Measurements from ENCODE around the gene KCNIP3.

The KCNIP3 gene

GRCh38 chr2:95296880-95297487 is at the start of gene KCNIP3:
TSS of gene KCNIP3 (plus strand) at chr2:95297347. CDS start at chr2:95297439, 92 bp downstream.
- Histone ChIP-seq H3K27ac (ENCODE audit: low read length) (no peak within 1 kb of the TSS), H3K4me3 (ENCODE audit: low read length in 2 of 2) (peak within 1 kb of the TSS in 1 of 2 donors; percentile 29), H3K27me3 (ENCODE audit: control insufficient read depth in 1 of 2, insufficient read depth in 2 of 2, low read length in 2 of 2) (peaks cover 3 to 12% of the 10 kb centered on the region in 2 donors), H3K4me1 (ENCODE audit: control insufficient read depth, insufficient read depth, low read length) (peaks cover 2% of the 10 kb centered on the region), H3K9me3 (ENCODE audit: control insufficient read depth in 2 of 2, low read length in 2 of 2) (peaks cover 0 to 3% of the 10 kb centered on the region in 2 donors), H3K9ac (ENCODE audit: low read length in 2 of 2) (no peak within 1 kb of the TSS), H3K36me3 (ENCODE audit: control insufficient read depth in 2 of 2, insufficient read depth in 2 of 2, low read length in 2 of 2) (no peaks in the 10 kb centered on the region)

GRCh38 chr2:95258271-95258670 is 38.9 kb upstream of the KCNIP3 start:
- Histone ChIP-seq H3K27me3 (ENCODE audit: control insufficient read depth in 1 of 2, insufficient read depth in 2 of 2, low read length in 2 of 2) (no peaks in the 10 kb centered on the region), H3K27ac (ENCODE audit: low read length) (no peak overlapping the region), H3K9ac (ENCODE audit: low read length in 2 of 2) (no peak overlapping the region), H3K9me3 (ENCODE audit: control insufficient read depth in 2 of 2, low read length in 2 of 2) (peaks cover 0 to 5% of the 10 kb centered on the region in 2 donors), H3K36me3 (ENCODE audit: control insufficient read depth in 2 of 2, insufficient read depth in 2 of 2, low read length in 2 of 2) (no peaks in the 10 kb centered on the region), H3K4me1 (ENCODE audit: control insufficient read depth, insufficient read depth, low read length) (no peaks in the 10 kb centered on the region), H3K4me3 (ENCODE audit: low read length in 2 of 2) (no peak overlapping the region)

GRCh38 chr2:95260028-95261023 is 36.8 kb upstream of the KCNIP3 start:
- Histone ChIP-seq H3K36me3 (ENCODE audit: control insufficient read depth in 2 of 2, insufficient read depth in 2 of 2, low read length in 2 of 2) (no peaks in the 10 kb centered on the region), H3K4me3 (ENCODE audit: low read length in 2 of 2) (no peak overlapping the region), H3K9ac (ENCODE audit: low read length in 2 of 2) (no peak overlapping the region), H3K4me1 (ENCODE audit: control insufficient read depth, insufficient read depth, low read length) (no peaks in the 10 kb centered on the region), H3K27me3 (ENCODE audit: control insufficient read depth in 1 of 2, insufficient read depth in 2 of 2, low read length in 2 of 2) (no peaks in the 10 kb centered on the region), H3K27ac (ENCODE audit: low read length) (no peak overlapping the region), H3K9me3 (ENCODE audit: control insufficient read depth in 2 of 2, low read length in 2 of 2) (peaks cover 0 to 5% of the 10 kb centered on the region in 2 donors)

DNA sequence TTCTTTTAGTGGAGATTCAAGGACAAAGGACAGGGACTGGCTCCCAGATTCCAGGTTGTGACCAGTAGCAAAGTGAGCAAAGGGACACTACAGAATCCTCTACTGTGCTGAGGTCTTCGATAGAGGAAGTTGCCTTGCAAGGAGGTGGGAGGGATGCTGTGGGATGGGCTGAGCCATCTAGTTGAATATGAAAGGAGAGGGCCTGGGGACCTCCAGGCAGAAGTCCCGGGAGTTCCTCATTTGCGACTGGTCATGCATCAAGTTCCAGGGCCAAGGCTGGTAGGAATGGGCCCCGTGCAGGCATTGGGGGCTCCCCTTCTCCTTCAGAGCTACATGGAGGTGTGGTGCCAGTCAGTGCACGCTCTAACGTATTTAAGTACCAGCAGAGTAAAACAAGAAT is 35.5 kb upstream of the KCNIP3 start:
- Histone ChIP-seq H3K27me3 (ENCODE audit: control insufficient read depth in 1 of 2, insufficient read depth in 2 of 2, low read length in 2 of 2) (no peaks in the 10 kb centered on the region), H3K27ac (ENCODE audit: low read length) (no peak overlapping the region), H3K9me3 (ENCODE audit: control insufficient read depth in 2 of 2, low read length in 2 of 2) (peaks cover 0 to 5% of the 10 kb centered on the region in 2 donors), H3K4me3 (ENCODE audit: low read length in 2 of 2) (no peak overlapping the region), H3K36me3 (ENCODE audit: control insufficient read depth in 2 of 2, insufficient read depth in 2 of 2, low read length in 2 of 2) (no peaks in the 10 kb centered on the region), H3K9ac (ENCODE audit: low read length in 2 of 2) (no peak overlapping the region), H3K4me1 (ENCODE audit: control insufficient read depth, insufficient read depth, low read length) (no peaks in the 10 kb centered on the region)

DNA sequence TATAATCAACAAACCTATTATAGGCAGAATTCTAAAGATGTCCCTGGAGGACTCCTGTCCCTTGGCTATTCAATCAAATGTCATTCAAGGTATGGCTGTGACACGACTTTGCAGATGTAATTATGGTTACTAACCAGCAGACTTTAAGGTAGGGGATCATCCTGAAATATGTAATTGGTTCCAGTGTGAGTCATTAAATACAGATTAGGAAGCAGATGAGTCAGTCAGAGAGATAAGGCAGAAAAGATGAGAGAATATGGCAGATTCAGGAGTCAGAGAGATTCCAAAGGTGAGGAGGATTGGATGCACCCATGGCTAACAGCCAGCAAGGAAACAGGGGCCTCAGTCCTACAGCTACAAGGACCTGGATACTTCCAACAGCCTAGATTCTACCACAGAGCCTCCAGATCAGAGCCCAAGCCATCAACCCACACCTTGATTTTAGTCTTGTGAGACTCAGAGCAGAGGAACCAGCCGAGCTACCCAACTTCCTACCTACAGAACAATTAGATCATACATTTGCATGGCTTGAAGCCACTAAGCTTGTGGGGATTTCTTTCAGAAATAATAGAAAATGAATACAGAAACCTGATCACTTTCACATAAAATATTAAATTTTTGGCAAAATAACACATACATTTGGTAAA is 34.1 kb upstream of the KCNIP3 start:
- no peaks in the 10 kb centered on the region for H3K36me3 ChIP-seq (ENCODE audit: control insufficient read depth in 2 of 2, insufficient read depth in 2 of 2, low read length in 2 of 2)
- no peaks in the 10 kb centered on the region for H3K4me1 ChIP-seq (ENCODE audit: control insufficient read depth, insufficient read depth, low read length)
- H3K9ac ChIP-seq (ENCODE audit: low read length in 2 of 2), result no peak overlapping the region
- H3K9me3 ChIP-seq (ENCODE audit: control insufficient read depth in 2 of 2, low read length in 2 of 2), result peaks cover 0 to 5% of the 10 kb centered on the region in 2 donors
- H3K27ac ChIP-seq (ENCODE audit: low read length), result no peak overlapping the region
- no peak overlapping the region for H3K4me3 ChIP-seq (ENCODE audit: low read length in 2 of 2)
- no peaks in the 10 kb centered on the region for H3K27me3 ChIP-seq (ENCODE audit: control insufficient read depth in 1 of 2, insufficient read depth in 2 of 2, low read length in 2 of 2)

DNA sequence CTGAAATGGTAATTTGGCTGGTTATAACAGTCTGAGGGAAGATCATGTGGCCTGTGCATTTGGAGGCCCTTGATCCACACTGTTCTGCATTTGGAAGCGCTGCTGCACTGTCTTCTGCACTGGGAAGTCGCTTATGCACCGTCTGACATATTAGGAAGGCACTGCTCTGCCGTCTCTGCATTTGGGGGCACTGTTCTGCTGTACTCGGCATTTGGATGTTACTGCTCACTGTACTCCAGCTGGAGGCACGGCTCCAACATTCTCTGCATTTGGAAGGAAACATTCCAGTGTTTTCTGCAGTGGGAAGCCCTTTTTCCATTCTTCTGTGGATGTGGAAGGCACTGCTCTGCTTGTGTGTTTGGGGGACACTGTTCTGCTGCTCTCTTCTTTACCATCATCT is 32.5 kb upstream of the KCNIP3 start:
- Histone ChIP-seq H3K9ac (ENCODE audit: low read length in 2 of 2) (no peak overlapping the region), H3K4me1 (ENCODE audit: control insufficient read depth, insufficient read depth, low read length) (no peaks in the 10 kb centered on the region), H3K36me3 (ENCODE audit: control insufficient read depth in 2 of 2, insufficient read depth in 2 of 2, low read length in 2 of 2) (no peaks in the 10 kb centered on the region), H3K27me3 (ENCODE audit: control insufficient read depth in 1 of 2, insufficient read depth in 2 of 2, low read length in 2 of 2) (no peaks in the 10 kb centered on the region), H3K9me3 (ENCODE audit: control insufficient read depth in 2 of 2, low read length in 2 of 2) (no peaks in the 10 kb centered on the region), H3K27ac (ENCODE audit: low read length) (no peak overlapping the region), H3K4me3 (ENCODE audit: low read length in 2 of 2) (no peak overlapping the region)

- no peak overlapping the region for H3K4me3 ChIP-seq (ENCODE audit: low read length in 2 of 2)
- H3K9me3 ChIP-seq (ENCODE audit: control insufficient read depth in 2 of 2, low read length in 2 of 2), result no peaks in the 10 kb centered on the region
- no peaks in the 10 kb centered on the region for H3K4me1 ChIP-seq (ENCODE audit: control insufficient read depth, insufficient read depth, low read length)
- H3K27ac ChIP-seq (ENCODE audit: low read length), result no peak overlapping the region
- no peak overlapping the region for H3K9ac ChIP-seq (ENCODE audit: low read length in 2 of 2)
- no peaks in the 10 kb centered on the region for H3K36me3 ChIP-seq (ENCODE audit: control insufficient read depth in 2 of 2, insufficient read depth in 2 of 2, low read length in 2 of 2)
- H3K27me3 ChIP-seq (ENCODE audit: control insufficient read depth in 1 of 2, insufficient read depth in 2 of 2, low read length in 2 of 2), result no peaks in the 10 kb centered on the region
Observed at GRCh38 chr2:95265182-95265581, 32.0 kb upstream of the KCNIP3 start.

DNA sequence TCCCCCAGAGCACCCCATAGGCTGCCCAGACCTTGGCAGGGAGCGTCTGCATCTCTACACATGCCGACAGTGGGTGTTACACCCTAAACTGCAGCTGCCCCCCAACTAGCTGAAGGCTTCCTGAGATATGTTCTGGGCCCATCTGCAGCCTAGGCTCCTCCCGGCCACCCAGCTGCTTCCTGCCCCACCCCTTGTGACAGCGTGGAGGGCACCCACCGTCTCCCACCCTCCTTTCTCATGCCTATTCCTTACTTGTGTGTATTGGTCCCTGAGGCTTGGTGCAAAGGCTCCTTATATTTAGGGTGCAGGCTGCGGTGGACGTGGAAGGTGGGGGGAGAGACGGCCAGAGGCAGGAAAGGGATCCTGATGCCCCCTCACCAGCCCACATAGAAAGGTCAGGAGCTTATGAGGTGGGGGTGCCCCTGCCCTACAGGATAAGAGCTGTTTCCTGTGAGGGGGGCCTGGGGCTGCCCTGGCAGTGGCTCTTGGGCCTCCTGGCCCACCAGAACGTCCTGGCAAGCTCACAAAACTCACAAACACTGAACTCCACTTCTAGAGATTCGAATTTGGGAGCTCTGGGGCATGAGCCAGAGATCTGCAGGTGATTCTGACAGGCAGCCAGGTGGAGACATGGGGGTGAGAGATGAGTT is 30.2 kb upstream of the KCNIP3 start:
- Histone ChIP-seq H3K9ac (ENCODE audit: low read length in 2 of 2) (no peak overlapping the region), H3K9me3 (ENCODE audit: control insufficient read depth in 2 of 2, low read length in 2 of 2) (no peaks in the 10 kb centered on the region), H3K27ac (ENCODE audit: low read length) (no peak overlapping the region), H3K36me3 (ENCODE audit: control insufficient read depth in 2 of 2, insufficient read depth in 2 of 2, low read length in 2 of 2) (no peaks in the 10 kb centered on the region), H3K27me3 (ENCODE audit: control insufficient read depth in 1 of 2, insufficient read depth in 2 of 2, low read length in 2 of 2) (no peaks in the 10 kb centered on the region), H3K4me1 (ENCODE audit: control insufficient read depth, insufficient read depth, low read length) (no peaks in the 10 kb centered on the region), H3K4me3 (ENCODE audit: low read length in 2 of 2) (no peak overlapping the region)

DNA sequence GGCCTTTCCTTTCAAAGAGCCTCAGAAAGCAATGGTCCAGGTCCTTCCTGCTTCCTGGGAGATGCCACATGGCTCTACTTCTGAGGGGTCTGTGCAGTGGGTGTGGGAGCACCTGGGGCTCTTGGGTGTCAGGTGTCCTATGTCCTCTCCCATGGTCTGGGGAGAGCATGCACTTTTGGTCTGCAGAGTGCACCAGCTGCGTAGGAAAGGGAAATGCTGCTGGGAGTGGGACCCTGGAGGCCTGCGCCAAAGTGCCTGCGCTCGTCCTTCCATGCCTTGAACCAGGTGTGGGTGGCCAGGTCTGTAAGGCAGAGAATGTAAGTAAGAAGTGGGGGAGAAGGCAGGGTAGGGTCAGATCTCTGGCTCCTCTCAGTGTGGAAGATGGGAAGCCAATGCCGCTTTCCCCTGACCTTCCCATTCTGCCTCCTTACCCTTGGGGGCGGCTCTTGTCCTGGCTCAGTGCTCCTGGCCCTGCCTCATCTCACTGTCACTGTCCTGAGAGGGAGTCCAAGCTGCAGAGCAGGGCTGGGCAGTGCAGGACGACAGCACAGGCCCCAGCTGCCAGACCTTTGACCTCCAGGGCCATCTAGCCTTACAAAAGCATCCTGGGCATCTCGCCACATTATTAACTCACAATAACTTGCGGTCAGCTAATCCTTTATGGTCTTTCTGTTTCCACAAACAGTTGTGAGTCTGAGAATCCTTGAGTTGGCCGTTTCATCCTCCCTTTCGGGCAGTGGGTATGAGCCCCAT is 29.5 kb upstream of the KCNIP3 start:
- Histone ChIP-seq H3K9me3 (ENCODE audit: control insufficient read depth in 2 of 2, low read length in 2 of 2) (no peaks in the 10 kb centered on the region), H3K4me3 (ENCODE audit: low read length in 2 of 2) (no peak overlapping the region), H3K9ac (ENCODE audit: low read length in 2 of 2) (no peak overlapping the region), H3K27me3 (ENCODE audit: control insufficient read depth in 1 of 2, insufficient read depth in 2 of 2, low read length in 2 of 2) (no peaks in the 10 kb centered on the region), H3K27ac (ENCODE audit: low read length) (no peak overlapping the region), H3K4me1 (ENCODE audit: control insufficient read depth, insufficient read depth, low read length) (no peaks in the 10 kb centered on the region), H3K36me3 (ENCODE audit: control insufficient read depth in 2 of 2, insufficient read depth in 2 of 2, low read length in 2 of 2) (no peaks in the 10 kb centered on the region)
